Uterus (tissue), 2 donors: ENCODE results near the gene GNAL.

Source experiments
- CTCF ChIP-seq, 4 experiments: fragments of 200-600 bp in 2 of 4; fragments of 450-650 bp in 2 of 4; sonication (generic) in 2 of 4; IDR thresholded peaks; one replicate each; pipeline ENCODE4 v1.5.1; 2016 to 2019; ENCODE audit warnings: antibody characterized with exemption in 4 of 4, mild to moderate bottlenecking in 2 of 4, moderate library complexity in 1 of 4
- POLR2A ChIP-seq, 2 donors: fragments of 450-650 bp; IDR thresholded peaks; one replicate each; pipeline ENCODE4 v1.6.1; 2016; ENCODE audit warnings: antibody characterized with exemption in 2 of 2, mild to moderate bottlenecking in 1 of 2, moderate library complexity in 1 of 2

GRCh38 chr18:11902522-11903292, 213.6 kb downstream of the GNAL start:
- TF ChIP-seq POLR2A (IDR thresholded peaks at IDR 0.05) (no peak), CTCF (IDR thresholded peaks at IDR 0.05) (no peak)
